PC-9 (cell line): ENCODE results near the gene SKI.

Experiments
- CTCF ChIP-seq: fragments of 200-600 bp; sonication (generic); conservative IDR thresholded peaks from 2 replicates; pipeline ENCODE4 v1.6.1; 2017; ENCODE audit warnings: mixed run types, antibody characterized with exemption, mild to moderate bottlenecking, moderate library complexity
- EZH2 ChIP-seq: fragments of 200-600 bp; sonication (generic); IDR thresholded peaks from 2 replicates; pipeline ENCODE4 v1.8.0; 2017; ENCODE audit warnings: antibody characterized with exemption, low read depth

GRCh38 chr1:2233468-2233867 lies 5.3 kb downstream of the SKI start:
- TF ChIP-seq CTCF (no peak), EZH2 (no peak)
